GM12891 (cell line): ENCODE data around the gene HNRNPAB.
A peak's percentile ranks its signal among the peaks of the same experiment; 100 is the strongest.
"Not testable (repeated sequence)": the region's sequence is repeated elsewhere in the genome, so short reads cannot be mapped to it uniquely, and the experiment has no call there.

Source experiments
- DNase-seq: peaks from one replicate; pipeline ENCODE4 v3.0.0; 2011; ENCODE audit warnings: low spot score; ENCODE audit not compliant: insufficient read length
- FAIRE-seq: peaks from 2 replicates; lab custom pipeline; 2011; peaks lifted over from hg19 to GRCh38; lab: Jason Lieb, UNC
- PAX5 ChIP-seq: IDR thresholded peaks from 2 replicates; pipeline ENCODE4 v1.6.1; 2011; ENCODE audit warnings: low read length, moderate library complexity, mild to moderate bottlenecking; ENCODE audit not compliant: insufficient read depth, severe bottlenecking
- POLR2A ChIP-seq: IDR thresholded peaks from 2 replicates; pipeline ENCODE4 v1.6.1; 2011; ENCODE audit warnings: low read depth, low read length, control low read depth
- POLR2AphosphoS5 ChIP-seq: IDR thresholded peaks from 2 replicates; pipeline ENCODE4 v1.6.1; 2011; ENCODE audit warnings: low read depth, low read length, control low read depth
- POU2F2 ChIP-seq: IDR thresholded peaks from 2 replicates; pipeline ENCODE4 v1.6.1; 2011; ENCODE audit warnings: low read depth, mild to moderate bottlenecking, control low read depth, low read length, moderate library complexity
- SPI1 ChIP-seq: IDR thresholded peaks from 2 replicates; pipeline ENCODE4 v1.6.1; 2011; ENCODE audit warnings: low read depth, low read length, control low read depth
- TAF1 ChIP-seq: IDR thresholded peaks from 2 replicates; pipeline ENCODE4 v1.6.1; 2011; ENCODE audit warnings: low read depth, low read length, control low read depth

HNRNPAB gene

GRCh38 chr5:178248750-178249149 is 44.4 kb downstream of the HNRNPAB start:
- TF ChIP-seq POLR2AphosphoS5 (no peak), POU2F2 (no peak), POLR2A (no peak), TAF1 (no peak), PAX5 (no peak), SPI1 (no peak)
- DNase-seq, result no peak
- FAIRE-seq, result no peak

GRCh38 chr5:178249191-178249989 is 45.1 kb downstream of the HNRNPAB start:
- TF ChIP-seq POLR2A (no peak), TAF1 (no peak), POU2F2 (no peak), PAX5 (no peak), POLR2AphosphoS5 (no peak), SPI1 (no peak)
- DNase-seq, result no peak
- FAIRE-seq, result peak; percentile 85

GRCh38 chr5:178250263-178250662 is 45.9 kb downstream of the HNRNPAB start:
- DNase-seq (no peak), FAIRE-seq (peak; percentile 23)
- TF ChIP-seq PAX5, result no peak
- no peak for TF ChIP-seq POLR2AphosphoS5
- TF ChIP-seq SPI1, result no peak
- TF ChIP-seq TAF1, result no peak
- TF ChIP-seq POLR2A, result no peak
- TF ChIP-seq POU2F2, result no peak

GRCh38 chr5:178252258-178252657 is 47.9 kb downstream of the HNRNPAB start:
- FAIRE-seq (no peak), DNase-seq (no peak)
- TF ChIP-seq POLR2AphosphoS5, result no peak
- TF ChIP-seq POU2F2, result no peak

- FAIRE-seq, DNase-seq: not testable (repeated sequence)
These were observed 49.3 kb downstream of the HNRNPAB start for GRCh38 chr5:178253632-178254031.

- no peak for FAIRE-seq
- TF ChIP-seq SPI1 (no peak), PAX5 (no peak), POLR2A (no peak), TAF1 (no peak), POU2F2 (no peak), POLR2AphosphoS5 (no peak)
- no peak for DNase-seq
These were observed 52.4 kb downstream of the HNRNPAB start for GRCh38 chr5:178256746-178257145.

GRCh38 chr5:178257650-178258049 is 53.3 kb downstream of the HNRNPAB start:
- DNase-seq (no peak), FAIRE-seq (no peak)
- TF ChIP-seq PAX5 (no peak), TAF1 (no peak), POLR2A (no peak), POU2F2 (no peak), SPI1 (no peak)

- FAIRE-seq, result peak; percentile 74
- TF ChIP-seq POLR2AphosphoS5 (no peak), PAX5 (no peak), POLR2A (no peak), SPI1 (no peak), POU2F2 (no peak), TAF1 (no peak)
- DNase-seq, result no peak
These were observed 55.5 kb downstream of the HNRNPAB start for GRCh38 chr5:178259623-178260536.
